ENCODE results near the gene SERPINA5. TPM values are rescaled to one million over a fixed set of nuclear protein-coding genes. Genes with fewer than 3 reads are reported as not detected.

The SERPINA5 gene
- total RNA-seq, 1 experiment from 2014 or later: 1.5 TPM

DNA sequence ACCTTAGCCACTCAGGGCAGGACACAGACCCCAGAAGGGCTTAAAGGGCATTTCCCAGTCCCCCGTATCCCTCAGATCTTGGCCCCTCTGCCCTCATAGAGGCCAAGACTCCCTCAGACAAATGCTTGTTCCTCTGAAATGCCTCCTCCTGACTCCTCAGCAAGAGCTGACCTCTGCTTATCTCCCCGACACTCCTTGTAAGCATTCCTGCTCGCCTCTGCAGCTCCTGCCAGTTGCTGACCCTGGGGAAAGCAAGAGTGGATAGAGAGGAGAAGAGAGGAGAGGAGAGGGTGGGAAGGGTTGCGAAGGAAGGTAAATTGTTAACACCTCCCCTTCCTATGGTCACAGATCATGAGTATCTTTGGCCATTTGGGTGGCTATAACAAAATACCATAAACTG lies 7.1 kb downstream of the SERPINA5 start:
- H3K36me3 Mint-ChIP-seq: peaks cover 4% of the 10 kb centered on the region; the same call in 1 of the 2 replicates
- H3K4me1 Mint-ChIP-seq: no peaks in the 10 kb centered on the region
- H3K4me3 Mint-ChIP-seq: no peak overlapping the region
- ChIA-PET POLR2A (no interaction called here), CTCF (no interaction called here)
- ATAC-seq: no peak
- TF ChIP-seq IRF2 (CRISPR knock-in tag; IDR thresholded peaks at IDR 0.05; ENCODE audit: borderline replicate concordance, low read depth): no peak
- no peak for TF ChIP-seq NR3C1 (CRISPR knock-in tag; conservative IDR thresholded peaks at IDR 0.05; ENCODE audit: low read depth)
- H3K27ac Mint-ChIP-seq: no peak overlapping the region
- peaks cover 23% of the 10 kb centered on the region for H3K9me3 Mint-ChIP-seq
- H3K27me3 Mint-ChIP-seq (ENCODE audit: low read depth): peaks cover 2% of the 10 kb centered on the region; the same call in 1 of the 2 replicates
- no peak for DNase-seq (ENCODE audit: low spot score)

DNA sequence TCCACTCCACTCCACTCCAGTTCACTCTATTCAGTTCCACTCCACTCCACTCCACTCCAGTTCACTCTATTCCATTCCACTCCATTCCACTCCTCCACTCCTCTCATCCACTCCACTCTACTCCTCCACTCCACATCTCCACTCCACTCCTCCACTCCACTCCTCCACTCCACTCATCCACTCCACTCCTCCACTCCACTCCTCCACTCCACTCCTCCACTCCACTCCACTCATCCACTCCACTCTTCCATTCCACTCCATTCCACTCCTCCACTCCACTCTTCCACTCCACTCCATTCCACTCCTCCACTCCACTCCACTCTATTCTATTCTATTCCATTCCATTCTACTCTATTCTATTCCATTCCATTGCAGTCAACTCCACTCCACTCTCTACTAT lies 9.8 kb downstream of the SERPINA5 start:
- Mint-ChIP-seq H3K36me3 (no peaks in the 10 kb centered on the region), H3K4me1 (no peaks in the 10 kb centered on the region), H3K27me3 (ENCODE audit: low read depth) (no peaks in the 10 kb centered on the region), H3K4me3 (no peak overlapping the region), H3K27ac (no peak overlapping the region), H3K9me3 (peaks cover 13% of the 10 kb centered on the region; the same call in 1 of the 2 replicates)
- no peak for TF ChIP-seq IRF2 (CRISPR knock-in tag; IDR thresholded peaks at IDR 0.05; ENCODE audit: borderline replicate concordance, low read depth)
- TF ChIP-seq ZNF396 (CRISPR knock-in tag; IDR thresholded peaks at IDR 0.05; ENCODE audit: borderline replicate concordance): no peak
- no peak for TF ChIP-seq SP1 (CRISPR knock-in tag; conservative IDR thresholded peaks at IDR 0.05)
- TF ChIP-seq, protein P1, sequence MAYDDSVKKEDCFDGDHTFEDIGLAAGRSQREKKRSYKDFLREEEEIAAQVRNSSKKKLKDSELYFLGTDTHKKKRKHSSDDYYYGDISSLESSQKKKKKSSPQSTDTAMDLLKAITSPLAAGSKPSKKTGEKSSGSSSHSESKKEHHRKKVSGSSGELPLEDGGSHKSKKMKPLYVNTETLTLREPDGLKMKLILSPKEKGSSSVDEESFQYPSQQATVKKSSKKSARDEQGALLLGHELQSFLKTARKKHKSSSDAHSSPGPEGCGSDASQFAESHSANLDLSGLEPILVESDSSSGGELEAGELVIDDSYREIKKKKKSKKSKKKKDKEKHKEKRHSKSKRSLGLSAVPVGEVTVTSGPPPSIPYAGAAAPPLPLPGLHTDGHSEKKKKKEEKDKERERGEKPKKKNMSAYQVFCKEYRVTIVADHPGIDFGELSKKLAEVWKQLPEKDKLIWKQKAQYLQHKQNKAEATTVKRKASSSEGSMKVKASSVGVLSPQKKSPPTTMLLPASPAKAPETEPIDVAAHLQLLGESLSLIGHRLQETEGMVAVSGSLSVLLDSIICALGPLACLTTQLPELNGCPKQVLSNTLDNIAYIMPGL (CRISPR knock-in tag; IDR thresholded peaks at IDR 0.05): no peak
- TF ChIP-seq GRHL2 (CRISPR knock-in tag; IDR thresholded peaks at IDR 0.05; ENCODE audit: insufficient replicate concordance, severe bottlenecking): no peak
- TF ChIP-seq ESRRA (CRISPR knock-in tag; IDR thresholded peaks at IDR 0.05; ENCODE audit: borderline replicate concordance): no peak
- TF ChIP-seq NR2C2 (CRISPR knock-in tag; IDR thresholded peaks at IDR 0.05): no peak
- no peak for TF ChIP-seq ATF1 (CRISPR knock-in tag; IDR thresholded peaks at IDR 0.05)
- TF ChIP-seq TEAD4 (CRISPR knock-in tag; IDR thresholded peaks at IDR 0.05): no peak
- TF ChIP-seq FOXJ3 (CRISPR knock-in tag; IDR thresholded peaks at IDR 0.05; ENCODE audit: borderline replicate concordance): no peak
- TF ChIP-seq, protein P2, sequence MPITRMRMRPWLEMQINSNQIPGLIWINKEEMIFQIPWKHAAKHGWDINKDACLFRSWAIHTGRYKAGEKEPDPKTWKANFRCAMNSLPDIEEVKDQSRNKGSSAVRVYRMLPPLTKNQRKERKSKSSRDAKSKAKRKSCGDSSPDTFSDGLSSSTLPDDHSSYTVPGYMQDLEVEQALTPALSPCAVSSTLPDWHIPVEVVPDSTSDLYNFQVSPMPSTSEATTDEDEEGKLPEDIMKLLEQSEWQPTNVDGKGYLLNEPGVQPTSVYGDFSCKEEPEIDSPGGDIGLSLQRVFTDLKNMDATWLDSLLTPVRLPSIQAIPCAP (CRISPR knock-in tag; IDR thresholded peaks at IDR 0.05): no peak
- TF ChIP-seq, protein P3, sequence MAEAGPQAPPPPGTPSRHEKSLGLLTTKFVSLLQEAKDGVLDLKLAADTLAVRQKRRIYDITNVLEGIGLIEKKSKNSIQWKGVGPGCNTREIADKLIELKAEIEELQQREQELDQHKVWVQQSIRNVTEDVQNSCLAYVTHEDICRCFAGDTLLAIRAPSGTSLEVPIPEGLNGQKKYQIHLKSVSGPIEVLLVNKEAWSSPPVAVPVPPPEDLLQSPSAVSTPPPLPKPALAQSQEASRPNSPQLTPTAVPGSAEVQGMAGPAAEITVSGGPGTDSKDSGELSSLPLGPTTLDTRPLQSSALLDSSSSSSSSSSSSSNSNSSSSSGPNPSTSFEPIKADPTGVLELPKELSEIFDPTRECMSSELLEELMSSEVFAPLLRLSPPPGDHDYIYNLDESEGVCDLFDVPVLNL (CRISPR knock-in tag; IDR thresholded peaks at IDR 0.05; ENCODE audit: borderline replicate concordance, low read depth): no peak
- TF ChIP-seq ZNF532 (CRISPR knock-in tag; IDR thresholded peaks at IDR 0.05; ENCODE audit: borderline replicate concordance): no peak
- TF ChIP-seq, protein P4, sequence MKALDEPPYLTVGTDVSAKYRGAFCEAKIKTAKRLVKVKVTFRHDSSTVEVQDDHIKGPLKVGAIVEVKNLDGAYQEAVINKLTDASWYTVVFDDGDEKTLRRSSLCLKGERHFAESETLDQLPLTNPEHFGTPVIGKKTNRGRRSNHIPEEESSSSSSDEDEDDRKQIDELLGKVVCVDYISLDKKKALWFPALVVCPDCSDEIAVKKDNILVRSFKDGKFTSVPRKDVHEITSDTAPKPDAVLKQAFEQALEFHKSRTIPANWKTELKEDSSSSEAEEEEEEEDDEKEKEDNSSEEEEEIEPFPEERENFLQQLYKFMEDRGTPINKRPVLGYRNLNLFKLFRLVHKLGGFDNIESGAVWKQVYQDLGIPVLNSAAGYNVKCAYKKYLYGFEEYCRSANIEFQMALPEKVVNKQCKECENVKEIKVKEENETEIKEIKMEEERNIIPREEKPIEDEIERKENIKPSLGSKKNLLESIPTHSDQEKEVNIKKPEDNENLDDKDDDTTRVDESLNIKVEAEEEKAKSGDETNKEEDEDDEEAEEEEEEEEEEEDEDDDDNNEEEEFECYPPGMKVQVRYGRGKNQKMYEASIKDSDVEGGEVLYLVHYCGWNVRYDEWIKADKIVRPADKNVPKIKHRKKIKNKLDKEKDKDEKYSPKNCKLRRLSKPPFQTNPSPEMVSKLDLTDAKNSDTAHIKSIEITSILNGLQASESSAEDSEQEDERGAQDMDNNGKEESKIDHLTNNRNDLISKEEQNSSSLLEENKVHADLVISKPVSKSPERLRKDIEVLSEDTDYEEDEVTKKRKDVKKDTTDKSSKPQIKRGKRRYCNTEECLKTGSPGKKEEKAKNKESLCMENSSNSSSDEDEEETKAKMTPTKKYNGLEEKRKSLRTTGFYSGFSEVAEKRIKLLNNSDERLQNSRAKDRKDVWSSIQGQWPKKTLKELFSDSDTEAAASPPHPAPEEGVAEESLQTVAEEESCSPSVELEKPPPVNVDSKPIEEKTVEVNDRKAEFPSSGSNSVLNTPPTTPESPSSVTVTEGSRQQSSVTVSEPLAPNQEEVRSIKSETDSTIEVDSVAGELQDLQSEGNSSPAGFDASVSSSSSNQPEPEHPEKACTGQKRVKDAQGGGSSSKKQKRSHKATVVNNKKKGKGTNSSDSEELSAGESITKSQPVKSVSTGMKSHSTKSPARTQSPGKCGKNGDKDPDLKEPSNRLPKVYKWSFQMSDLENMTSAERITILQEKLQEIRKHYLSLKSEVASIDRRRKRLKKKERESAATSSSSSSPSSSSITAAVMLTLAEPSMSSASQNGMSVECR (CRISPR knock-in tag; IDR thresholded peaks at IDR 0.05; ENCODE audit: borderline replicate concordance): no peak
- TF ChIP-seq, protein P5, sequence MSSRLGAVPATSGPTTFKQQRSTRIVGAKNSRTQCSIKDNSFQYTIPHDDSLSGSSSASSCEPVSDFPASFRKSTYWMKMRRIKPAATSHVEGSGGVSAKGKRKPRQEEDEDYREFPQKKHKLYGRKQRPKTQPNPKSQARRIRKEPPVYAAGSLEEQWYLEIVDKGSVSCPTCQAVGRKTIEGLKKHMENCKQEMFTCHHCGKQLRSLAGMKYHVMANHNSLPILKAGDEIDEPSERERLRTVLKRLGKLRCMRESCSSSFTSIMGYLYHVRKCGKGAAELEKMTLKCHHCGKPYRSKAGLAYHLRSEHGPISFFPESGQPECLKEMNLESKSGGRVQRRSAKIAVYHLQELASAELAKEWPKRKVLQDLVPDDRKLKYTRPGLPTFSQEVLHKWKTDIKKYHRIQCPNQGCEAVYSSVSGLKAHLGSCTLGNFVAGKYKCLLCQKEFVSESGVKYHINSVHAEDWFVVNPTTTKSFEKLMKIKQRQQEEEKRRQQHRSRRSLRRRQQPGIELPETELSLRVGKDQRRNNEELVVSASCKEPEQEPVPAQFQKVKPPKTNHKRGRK (CRISPR knock-in tag; IDR thresholded peaks at IDR 0.05; ENCODE audit: borderline replicate concordance): no peak
- TF ChIP-seq ZNF232 (CRISPR knock-in tag; IDR thresholded peaks at IDR 0.05): no peak
- TF ChIP-seq, protein P6, sequence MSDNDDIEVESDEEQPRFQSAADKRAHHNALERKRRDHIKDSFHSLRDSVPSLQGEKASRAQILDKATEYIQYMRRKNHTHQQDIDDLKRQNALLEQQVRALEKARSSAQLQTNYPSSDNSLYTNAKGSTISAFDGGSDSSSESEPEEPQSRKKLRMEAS (CRISPR knock-in tag; IDR thresholded peaks at IDR 0.05): no peak
- TF ChIP-seq, protein P7, sequence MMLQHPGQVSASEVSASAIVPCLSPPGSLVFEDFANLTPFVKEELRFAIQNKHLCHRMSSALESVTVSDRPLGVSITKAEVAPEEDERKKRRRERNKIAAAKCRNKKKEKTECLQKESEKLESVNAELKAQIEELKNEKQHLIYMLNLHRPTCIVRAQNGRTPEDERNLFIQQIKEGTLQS (CRISPR knock-in tag; conservative IDR thresholded peaks at IDR 0.05): no peak
- DNase-seq (ENCODE audit: low spot score) (no peak), ATAC-seq (no peak)
- POLR2A ChIA-PET: no interaction called here
- CTCF ChIA-PET: interaction anchor here (1.2 kb wide), 1 partner anchor 10 kb away, joined by 6 read pairs; the partner anchor contains the start of gene SERPINA5

Measured in WTC11 (cell line).